Measurements from ENCODE around the gene CEP170. TPM values are rescaled to one million over a fixed set of nuclear protein-coding genes. Genes with fewer than 3 reads are reported as not detected.

The CEP170 gene
- total RNA-seq, 1 experiment from 2014 or later: 55.2 TPM

- no peak for TF ChIP-seq ZBTB33 (IDR thresholded peaks at IDR 0.05; ENCODE audit: extremely low read depth, insufficient replicate concordance, low read length)
- no peak for TF ChIP-seq YY1 (IDR thresholded peaks at IDR 0.05; ENCODE audit: extremely low read depth, insufficient replicate concordance, low read depth, low read length)
- no peak for TF ChIP-seq CEBPB (IDR thresholded peaks at IDR 0.05; ENCODE audit: low read depth)
- no peak for TF ChIP-seq RAD21 (IDR thresholded peaks at IDR 0.05; ENCODE audit: low read depth)
- TF ChIP-seq, protein P1, sequence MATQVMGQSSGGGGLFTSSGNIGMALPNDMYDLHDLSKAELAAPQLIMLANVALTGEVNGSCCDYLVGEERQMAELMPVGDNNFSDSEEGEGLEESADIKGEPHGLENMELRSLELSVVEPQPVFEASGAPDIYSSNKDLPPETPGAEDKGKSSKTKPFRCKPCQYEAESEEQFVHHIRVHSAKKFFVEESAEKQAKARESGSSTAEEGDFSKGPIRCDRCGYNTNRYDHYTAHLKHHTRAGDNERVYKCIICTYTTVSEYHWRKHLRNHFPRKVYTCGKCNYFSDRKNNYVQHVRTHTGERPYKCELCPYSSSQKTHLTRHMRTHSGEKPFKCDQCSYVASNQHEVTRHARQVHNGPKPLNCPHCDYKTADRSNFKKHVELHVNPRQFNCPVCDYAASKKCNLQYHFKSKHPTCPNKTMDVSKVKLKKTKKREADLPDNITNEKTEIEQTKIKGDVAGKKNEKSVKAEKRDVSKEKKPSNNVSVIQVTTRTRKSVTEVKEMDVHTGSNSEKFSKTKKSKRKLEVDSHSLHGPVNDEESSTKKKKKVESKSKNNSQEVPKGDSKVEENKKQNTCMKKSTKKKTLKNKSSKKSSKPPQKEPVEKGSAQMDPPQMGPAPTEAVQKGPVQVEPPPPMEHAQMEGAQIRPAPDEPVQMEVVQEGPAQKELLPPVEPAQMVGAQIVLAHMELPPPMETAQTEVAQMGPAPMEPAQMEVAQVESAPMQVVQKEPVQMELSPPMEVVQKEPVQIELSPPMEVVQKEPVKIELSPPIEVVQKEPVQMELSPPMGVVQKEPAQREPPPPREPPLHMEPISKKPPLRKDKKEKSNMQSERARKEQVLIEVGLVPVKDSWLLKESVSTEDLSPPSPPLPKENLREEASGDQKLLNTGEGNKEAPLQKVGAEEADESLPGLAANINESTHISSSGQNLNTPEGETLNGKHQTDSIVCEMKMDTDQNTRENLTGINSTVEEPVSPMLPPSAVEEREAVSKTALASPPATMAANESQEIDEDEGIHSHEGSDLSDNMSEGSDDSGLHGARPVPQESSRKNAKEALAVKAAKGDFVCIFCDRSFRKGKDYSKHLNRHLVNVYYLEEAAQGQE (IDR thresholded peaks at IDR 0.05; ENCODE audit: low read depth): no peak
Measured at GRCh38 chr1:243250102-243250501, 5.0 kb downstream of the CEP170 start (continued).

- H3K4me1 ChIP-seq (ENCODE audit: control insufficient read depth in 1 of 2, insufficient read depth in 2 of 2, low read length in 2 of 2): peaks cover 10 to 14% of the 10 kb centered on the region in 2 experiments
- DNase-seq (ENCODE audit: low read depth, low spot score) (no peak), ATAC-seq (no peak)
- H3K36me3 ChIP-seq (ENCODE audit: control insufficient read depth in 1 of 2, insufficient read depth in 2 of 2, low read length in 2 of 2): no peaks in the 10 kb centered on the region
- CTCF ChIA-PET: no interaction called here
- no peak overlapping the region for H2AFZ ChIP-seq (ENCODE audit: low read depth, low read length, poor library complexity, severe bottlenecking)
- H3K4me3 ChIP-seq (replicated peaks in 1 of 2; ENCODE audit: low read depth in 1 of 2, low read length in 2 of 2): no peak overlapping the region
- RAD21 ChIA-PET (ENCODE audit: low non-redundant PET in 1 of 2, low total read pairs in 2 of 2, uncharacterized antibody in 2 of 2, unreplicated experiment in 2 of 2): no interaction called here
- BruUV-seq (replicated peaks): no TSS peak
- no peaks in the 10 kb centered on the region for H3K27me3 ChIP-seq (ENCODE audit: insufficient read depth, low read length)
- no peaks in the 10 kb centered on the region for H3K9me3 ChIP-seq (ENCODE audit: control insufficient read depth in 1 of 2, insufficient read depth in 1 of 2, low read depth in 1 of 2, low read length in 2 of 2)
- H3K4me2 ChIP-seq (ENCODE audit: low read length): no peak overlapping the region
- peaks cover 100% of the 10 kb centered on the region for H3K79me2 ChIP-seq (ENCODE audit: insufficient read depth, low read length)
- H3K9ac ChIP-seq (ENCODE audit: low read length): no peak overlapping the region
- no peaks in the 10 kb centered on the region for H3K9me2 ChIP-seq (ENCODE audit: insufficient read depth)
- TF ChIP-seq MAX (IDR thresholded peaks at IDR 0.05): no peak
- TF ChIP-seq JUND (IDR thresholded peaks at IDR 0.05): no peak
- no peak for TF ChIP-seq POLR2AphosphoS5 (IDR thresholded peaks at IDR 0.05; ENCODE audit: low read depth, low read length)
- no peak for TF ChIP-seq POLR2A (IDR thresholded peaks at IDR 0.05; ENCODE audit: borderline replicate concordance, extremely low read depth, insufficient read depth, insufficient read length)
- no peak for TF ChIP-seq CTCF (IDR thresholded peaks at IDR 0.05 in 2 of 3, conservative IDR thresholded peaks at IDR 0.05 in 1 of 3; ENCODE audit: borderline replicate concordance in 1 of 3, insufficient read depth in 1 of 3, low read depth in 2 of 3, low read length in 2 of 3)
- TF ChIP-seq ZNF274 (IDR thresholded peaks at IDR 0.05; ENCODE audit: low read depth, low read length): no peak
- TF ChIP-seq CEBPB (IDR thresholded peaks at IDR 0.05; ENCODE audit: low read depth): no peak
- no peak for TF ChIP-seq YY1 (IDR thresholded peaks at IDR 0.05; ENCODE audit: extremely low read depth, insufficient replicate concordance, low read depth, low read length)
- TF ChIP-seq SP1 (IDR thresholded peaks at IDR 0.05; ENCODE audit: low read depth): no peak
- H3K27ac ChIP-seq (ENCODE audit: low read depth, low read length): no peak overlapping the region
- POLR2A ChIA-PET: no interaction called here
- intact Hi-C loops (cut with micrococcal nuclease): no loop called here
- H4K20me1 ChIP-seq (ENCODE audit: insufficient read depth): no peaks in the 10 kb centered on the region; the same call in 1 of the 2 replicates
Measured at GRCh38 chr1:243249214-243249613, 5.9 kb downstream of the CEP170 start.
